Subcutaneous adipose tissue (tissue), 4 donors: ENCODE data around the gene KLHL25. TPM values are rescaled to one million over a fixed set of nuclear protein-coding genes. Genes with fewer than 3 reads are reported as not detected.

Experiments
- CTCF ChIP-seq: fragments of 450-650 bp; IDR thresholded peaks from one replicate; pipeline ENCODE4 v1.5.1; 2016; ENCODE audit warnings: low read depth, mild to moderate bottlenecking, control low read depth, antibody characterized with exemption, moderate library complexity
- total RNA-seq, 4 donors: library from RNA; depleted of rRNA; stranded (reverse); fragments of >200 nt; gene quantifications; one replicate each; pipeline ENCODE4 v1.1.0, GENCODE V29; 2016

KLHL25 gene
- total RNA-seq, 4 donors from 2014 or later, result 8.5 to 61.2 (median 12.0) TPM

GRCh38 chr15:85800478-85801123 lies 5.9 kb upstream of the KLHL25 start:
- TF ChIP-seq CTCF, result no peak

- TF ChIP-seq CTCF, result no peak
Measured at GRCh38 chr15:85795337-85796305, 896 bp upstream of the KLHL25 start.

GRCh38 chr15:85793641-85794597 lies 806 bp downstream of the KLHL25 start:
- no peak for TF ChIP-seq CTCF

- no peak for TF ChIP-seq CTCF
Measured at GRCh38 chr15:85792912-85793590, 1.7 kb downstream of the KLHL25 start.

GRCh38 chr15:85792102-85792731 lies 2.5 kb downstream of the KLHL25 start:
- TF ChIP-seq CTCF, result no peak

GRCh38 chr15:85789496-85789875 lies 5.2 kb downstream of the KLHL25 start:
- no peak for TF ChIP-seq CTCF
